MM.1S (cell line): ENCODE results near the gene VEGFA.

Source experiments
- DNase-seq: peaks from one replicate; pipeline ENCODE4 v3.0.0-alpha.2; 2015
- H2AFZ ChIP-seq: fragments of 300-600 bp; sonication (generic); 2 replicates; pipeline ENCODE4 v1.6.0; 2016; ENCODE audit warnings: antibody characterized with exemption, low read length
- H3F3A ChIP-seq: fragments of 300-600 bp; sonication (generic); 2 replicates; pipeline ENCODE4 v1.6.1; 2016; ENCODE audit warnings: mild to moderate bottlenecking, antibody characterized with exemption, low read length, moderate library complexity, mixed read lengths; ENCODE audit not compliant: insufficient read depth
- H3K27ac ChIP-seq: fragments of 300-600 bp; sonication (generic); 2 replicates; pipeline ENCODE4 v1.5.1; 2016; ENCODE audit warnings: mild to moderate bottlenecking, low read length
- H3K27me3 ChIP-seq: fragments of 300-600 bp; sonication (generic); replicated peaks from 2 replicates; pipeline ENCODE4 v1.6.0; 2016; ENCODE audit warnings: low read length; ENCODE audit not compliant: insufficient read depth
- H3K36me3 ChIP-seq: fragments of 300-600 bp; sonication (generic); replicated peaks from 2 replicates; pipeline ENCODE4 v1.6.1; 2016; ENCODE audit warnings: mild to moderate bottlenecking, low read length, mixed read lengths; ENCODE audit not compliant: insufficient read depth
- H3K4me1 ChIP-seq: fragments of 300-600 bp; sonication (generic); 2 replicates; pipeline ENCODE4 v1.6.1; 2016; ENCODE audit warnings: low read length, mixed read lengths
- H3K4me2 ChIP-seq: fragments of 300-600 bp; sonication (generic); 2 replicates; pipeline ENCODE4 v1.6.0; 2016; ENCODE audit warnings: low read depth, low read length
- H3K4me3 ChIP-seq: fragments of 300-600 bp; sonication (generic); 2 replicates; pipeline ENCODE4 v1.5.1; 2016; ENCODE audit warnings: low read length, mixed read lengths
- H3K79me2 ChIP-seq: fragments of 300-600 bp; sonication (generic); 2 replicates; pipeline ENCODE4 v1.6.1; 2016; ENCODE audit warnings: mixed run types, low read length, mixed read lengths
- H3K9ac ChIP-seq: fragments of 300-600 bp; sonication (generic); 2 replicates; pipeline ENCODE4 v1.6.1; 2016; ENCODE audit warnings: low read length, mixed read lengths
- H3K9me2 ChIP-seq: fragments of 300-600 bp; sonication (generic); replicated peaks from 2 replicates; pipeline ENCODE4 v1.6.1; 2016; ENCODE audit warnings: mild to moderate bottlenecking, low read length, mixed read lengths; ENCODE audit not compliant: insufficient read depth
- H3K9me3 ChIP-seq: fragments of 300-600 bp; sonication (generic); replicated peaks from 2 replicates; pipeline ENCODE4 v1.6.1; 2016; ENCODE audit warnings: mild to moderate bottlenecking, low read length, mixed read lengths; ENCODE audit not compliant: insufficient read depth
- H4K20me1 ChIP-seq: fragments of 300-600 bp; sonication (generic); 2 replicates; pipeline ENCODE4 v1.6.1; 2016; ENCODE audit warnings: mild to moderate bottlenecking, low read length, moderate library complexity, mixed read lengths; ENCODE audit not compliant: insufficient read depth
- CTCF ChIP-seq: fragments of 300-600 bp; sonication (generic); IDR thresholded peaks from 2 replicates; pipeline ENCODE4 v1.5.1; 2016; ENCODE audit warnings: antibody characterized with exemption, low read length, mixed read lengths
- EZH2 ChIP-seq: fragments of 300-600 bp; sonication (generic); optimal IDR thresholded peaks from 2 replicates; pipeline ENCODE3; 2017; ENCODE audit warnings: low read depth, mild to moderate bottlenecking, antibody characterized with exemption, low read length, mixed read lengths
- EZH2phosphoT487 ChIP-seq: fragments of 300-600 bp; sonication (generic); IDR thresholded peaks from 2 replicates; pipeline ENCODE4 v1.6.1; 2018; ENCODE audit warnings: antibody characterized with exemption, low read length

The VEGFA gene

GRCh38 chr6:43776799-43777776, 7.1 kb downstream of the VEGFA start:
- H3K4me2 ChIP-seq: no peak overlapping the region
- no peaks in the 10 kb centered on the region for H3K9me2 ChIP-seq
- TF ChIP-seq EZH2 (no peak), CTCF (no peak), EZH2phosphoT487 (no peak)
- no peak overlapping the region for H2AFZ ChIP-seq
- H3F3A ChIP-seq: peaks cover 3% of the 10 kb centered on the region; the same call in 1 of the 2 replicates
- peaks cover 6% of the 10 kb centered on the region; the same call in 1 of the 2 replicates for H4K20me1 ChIP-seq
- no peak overlapping the region for H3K27ac ChIP-seq
- no peaks in the 10 kb centered on the region for H3K9me3 ChIP-seq
- no peak for DNase-seq
- H3K36me3 ChIP-seq: peaks cover 8% of the 10 kb centered on the region; the same call in 1 of the 2 replicates
- H3K4me3 ChIP-seq: no peak overlapping the region
- H3K9ac ChIP-seq: no peak overlapping the region
- H3K27me3 ChIP-seq: no peaks in the 10 kb centered on the region
- peaks cover 22% of the 10 kb centered on the region for H3K4me1 ChIP-seq
- peaks cover 94% of the 10 kb centered on the region for H3K79me2 ChIP-seq

- Histone ChIP-seq H3K4me1 (peaks cover 22% of the 10 kb centered on the region), H3K4me3 (no peak overlapping the region), H3K9me3 (no peaks in the 10 kb centered on the region), H2AFZ (no peak overlapping the region), H3K9ac (no peak overlapping the region), H3F3A (no peaks in the 10 kb centered on the region), H3K4me2 (no peak overlapping the region), H4K20me1 (peaks cover 6% of the 10 kb centered on the region; the same call in 1 of the 2 replicates), H3K36me3 (peaks cover 8% of the 10 kb centered on the region; the same call in 1 of the 2 replicates), H3K9me2 (no peaks in the 10 kb centered on the region), H3K79me2 (peaks cover 92% of the 10 kb centered on the region), H3K27ac (no peak overlapping the region), H3K27me3 (no peaks in the 10 kb centered on the region)
- no peak for TF ChIP-seq EZH2
- TF ChIP-seq EZH2phosphoT487: no peak
- TF ChIP-seq CTCF: no peak
- no peak for DNase-seq
Observed at GRCh38 chr6:43778131-43778855, 8.3 kb downstream of the VEGFA start.

GRCh38 chr6:43778976-43779851, 9.2 kb downstream of the VEGFA start:
- no peaks in the 10 kb centered on the region for H3K9me2 ChIP-seq
- no peak overlapping the region for H3K9ac ChIP-seq
- H2AFZ ChIP-seq: no peak overlapping the region
- H3K4me3 ChIP-seq: no peak overlapping the region
- TF ChIP-seq EZH2: no peak
- TF ChIP-seq EZH2phosphoT487: no peak
- no peak for TF ChIP-seq CTCF
- H4K20me1 ChIP-seq: peaks cover 6% of the 10 kb centered on the region; the same call in 1 of the 2 replicates
- H3K36me3 ChIP-seq: peaks cover 8% of the 10 kb centered on the region; the same call in 1 of the 2 replicates
- no peak overlapping the region for H3K4me2 ChIP-seq
- no peaks in the 10 kb centered on the region for H3F3A ChIP-seq
- no peak overlapping the region for H3K27ac ChIP-seq
- H3K9me3 ChIP-seq: no peaks in the 10 kb centered on the region
- H3K4me1 ChIP-seq: peaks cover 14% of the 10 kb centered on the region
- H3K79me2 ChIP-seq: peaks cover 83% of the 10 kb centered on the region
- DNase-seq: no peak
- no peaks in the 10 kb centered on the region for H3K27me3 ChIP-seq
